B cell (primary cell): ENCODE data around the gene TIGD1. TPM values are rescaled to one million over a fixed set of nuclear protein-coding genes. Genes with fewer than 3 reads are reported as not detected.

Experiments
- ATAC-seq: fragments of 200-7000 bp; cut with Tn5 transposase; one replicate; pipeline ENCODE4 v1.10.0; 2021; ENCODE audit warnings: low read depth, mild to moderate bottlenecking, moderate number of reproducible peaks, moderate library complexity
- CTCF ChIA-PET: fragments of 350-600 bp; sonication (Branson Sonifier 250); formaldehyde crosslinking; loops from one replicate; lab custom pipeline; 2021; ENCODE audit warnings: antibody characterized with exemption, inconsistent platforms; lab: Charles Lee
- POLR2A ChIA-PET: fragments of 350-600 bp; sonication (Branson Sonifier 250); formaldehyde crosslinking; loops from one replicate; lab custom pipeline; 2021; ENCODE audit warnings: antibody characterized with exemption; lab: Charles Lee
- DNase-seq: peaks from one replicate; pipeline ENCODE4 v3.0.0; 2013
- H2AFZ ChIP-seq: 2 replicates; pipeline ENCODE4 v1.6.1; 2012; ENCODE audit warnings: mild to moderate bottlenecking, low read depth, low read length; ENCODE audit not compliant: insufficient read depth, poor library complexity, severe bottlenecking
- H3K27ac ChIP-seq, 2 donors: 1 replicate in 1 of 2; 2 replicates in 1 of 2; pipeline ENCODE4 v1.5.1; 2012 to 2013; ENCODE audit warnings: low read length in 2 of 2, mild to moderate bottlenecking in 2 of 2, moderate library complexity in 1 of 2
- H3K27me3 ChIP-seq, 4 experiments: fragments of 200-600 bp in 1 of 4; sonication (generic) in 1 of 4; replicated peaks in 1 of 4; 1 replicate in 2 of 4; 2 replicates in 2 of 4; pipeline versions ENCODE4 v1.6.1 to v1.7.0; 2013 to 2016; ENCODE audit warnings: low read length in 3 of 4, mild to moderate bottlenecking in 2 of 4, mixed read lengths in 1 of 4, moderate library complexity in 1 of 4; ENCODE audit not compliant: insufficient read depth in 4 of 4, control insufficient read depth in 3 of 4; ENCODE audit errors: control extremely low read depth in 1 of 4
- H3K36me3 ChIP-seq, 2 experiments: replicated peaks in 1 of 2; 1 replicate in 1 of 2; 2 replicates in 1 of 2; pipeline versions ENCODE4 v1.6.1 to v1.7.1; 2013; ENCODE audit warnings: low read length in 1 of 2; ENCODE audit not compliant: insufficient read depth in 2 of 2, control insufficient read depth in 1 of 2; ENCODE audit errors: control extremely low read depth in 1 of 2, extremely low read depth in 1 of 2
- H3K4me1 ChIP-seq, 2 donors: fragments of 200-600 bp in 1 of 2; sonication (generic) in 1 of 2; 1 replicate in 1 of 2; 2 replicates in 1 of 2; pipeline versions ENCODE4 v1.5.1 to v1.6.1; 2013 to 2017; ENCODE audit warnings: low read length in 2 of 2; ENCODE audit not compliant: control insufficient read depth in 2 of 2, insufficient read depth in 2 of 2
- H3K4me2 ChIP-seq: replicated peaks from 2 replicates; pipeline ENCODE3; 2012; ENCODE audit warnings: mild to moderate bottlenecking, low read depth, low read length; ENCODE audit not compliant: poor library complexity, severe bottlenecking
- H3K4me3 ChIP-seq, 5 experiments: fragments of 200-600 bp in 1 of 5; sonication (generic) in 1 of 5; 1 replicate in 3 of 5; 2 replicates in 2 of 5; pipeline versions ENCODE4 v1.5.1 to v1.7.0; 2011 to 2016; ENCODE audit warnings: low read length in 4 of 5, mild to moderate bottlenecking in 4 of 5, low read depth in 2 of 5, control low read depth in 1 of 5, moderate library complexity in 1 of 5; ENCODE audit not compliant: insufficient read depth in 1 of 5; ENCODE audit errors: control extremely low read depth in 1 of 5, extremely low read depth in 1 of 5
- H3K79me2 ChIP-seq: fragments of 200-600 bp; sonication (generic); one replicate; pipeline ENCODE4 v1.6.0; 2016; ENCODE audit warnings: low read length; ENCODE audit not compliant: control insufficient read depth, insufficient read depth
- H3K9ac ChIP-seq: fragments of 200-600 bp; sonication (generic); 2 replicates; pipeline ENCODE4 v1.6.1; 2017; ENCODE audit warnings: mild to moderate bottlenecking, low read length, moderate library complexity
- H3K9me3 ChIP-seq, 3 donors: one replicate each; pipeline versions ENCODE4 v1.6.1 to v1.7.1; 2013; ENCODE audit warnings: low read length in 2 of 3; ENCODE audit not compliant: control insufficient read depth in 2 of 3, insufficient read depth in 1 of 3; ENCODE audit errors: control extremely low read depth in 1 of 3
- H4K20me1 ChIP-seq: 2 replicates; pipeline ENCODE4 v1.6.0; 2012; ENCODE audit warnings: mild to moderate bottlenecking, low read length; ENCODE audit not compliant: insufficient read depth, control insufficient read depth, poor library complexity, severe bottlenecking
- H3K27ac Mint-ChIP-seq: one replicate; pipeline ENCODE4 v1.8.0; 2021; ENCODE audit warnings: mixed read lengths
- H3K27me3 Mint-ChIP-seq: one replicate; pipeline ENCODE4 v1.8.0; 2021; ENCODE audit warnings: mixed read lengths
- H3K4me1 Mint-ChIP-seq: one replicate; pipeline ENCODE4 v1.8.0; 2021; ENCODE audit warnings: mixed read lengths
- H3K4me3 Mint-ChIP-seq: one replicate; pipeline ENCODE4 v1.8.0; 2021; ENCODE audit warnings: mixed read lengths
- H3K9me3 Mint-ChIP-seq: one replicate; pipeline ENCODE4 v1.8.0; 2022; ENCODE audit warnings: mixed read lengths; ENCODE audit not compliant: insufficient read depth
- EZH2 ChIP-seq: IDR thresholded peaks from 2 replicates; pipeline ENCODE4 v1.6.1; 2012; ENCODE audit warnings: borderline replicate concordance, low read depth, mild to moderate bottlenecking, moderate library complexity, low read length; ENCODE audit not compliant: insufficient read depth, poor library complexity, severe bottlenecking
- WGBS: methylation state at CpG from one replicate; pipeline ENCODE4 v1.1.5; 2013; ENCODE audit warnings: missing lambda C conversion rate; ENCODE audit not compliant: insufficient coverage; 5-methylcytosine and 5-hydroxymethylcytosine counted together
- intact Hi-C: fragments of 100-400 bp; cut with micrococcal nuclease; formaldehyde crosslinking; loops from one replicate; pipeline ENCODE4 v1.10.0; 2022
- polyA plus RNA-seq: library from polyadenylated mRNA; depleted of rRNA; stranded (reverse); fragments of >200 nt; gene quantifications from 2 replicates; pipeline ENCODE4 v1.2.3, GENCODE V29; 2012
- total RNA-seq, 2 donors: library from RNA; stranded (reverse); fragments of 120-200 nt in 1 of 2; gene quantifications; 1 replicate in 1 of 2; 2 replicates in 1 of 2; pipeline versions ENCODE4 v1.2.3 to v1.2.4, GENCODE V29; 2013 to 2022
- TF ChIP-seq, protein P1 (sequence below): fragments of 200-600 bp; IDR thresholded peaks from one replicate; pipeline ENCODE4 v1.8.0; 2022; ENCODE audit warnings: antibody characterized with exemption, mild to moderate bottlenecking

The TIGD1 gene
- total and polyA plus RNA-seq, 2 donors (not counting 1 experiment from before 2014, with no cell fraction given), result 7.6 to 13.6 TPM

DNA sequence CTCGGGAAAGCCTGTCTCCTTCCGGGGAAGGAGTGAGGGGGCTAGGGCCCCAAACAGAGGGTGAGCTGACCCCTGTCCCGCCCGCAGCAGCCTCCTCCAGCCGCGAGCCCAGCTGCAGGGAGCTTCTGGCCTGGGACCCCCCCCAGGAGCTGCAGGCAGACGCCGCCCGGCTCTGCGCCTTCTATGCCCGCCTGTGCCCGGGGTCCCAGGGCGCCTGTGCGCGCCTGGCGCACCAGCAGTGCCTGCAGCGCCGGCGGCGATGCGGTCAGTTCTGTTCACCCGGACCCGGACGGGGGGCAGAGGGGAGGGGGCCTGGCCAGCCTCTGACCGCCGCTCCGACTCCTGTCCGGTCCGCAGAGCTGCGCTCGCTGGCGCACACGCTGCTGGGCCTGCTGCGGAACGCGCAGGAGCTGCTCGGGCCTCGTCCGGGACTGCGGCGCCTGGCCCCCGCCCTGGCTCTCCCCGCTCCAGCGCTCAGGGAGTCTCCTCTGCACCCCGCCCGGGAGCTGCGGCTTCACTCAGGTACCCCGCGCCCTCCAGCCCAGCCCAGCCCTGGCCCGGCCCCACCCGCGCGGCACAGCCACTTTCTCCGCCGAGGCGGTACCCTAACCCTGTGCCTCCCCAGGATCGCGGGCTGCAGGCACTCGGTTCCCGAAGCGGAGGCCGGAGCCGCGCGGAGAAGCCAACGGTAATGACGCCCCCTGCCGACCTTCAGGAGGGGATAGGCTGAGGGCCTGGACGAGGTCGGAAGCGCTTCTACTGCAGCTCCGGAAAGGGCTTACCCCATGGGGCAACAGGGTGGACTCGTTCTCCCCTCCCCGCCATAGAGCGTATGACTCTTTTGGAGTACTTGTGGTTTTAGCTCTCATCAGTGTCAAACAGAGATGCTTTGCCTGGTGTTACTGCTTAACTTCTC, 26.4 kb downstream of the TIGD1 start:
- Mint-ChIP-seq H3K9me3 (no peaks in the 10 kb centered on the region), H3K4me1 (peaks cover 17% of the 10 kb centered on the region), H3K4me3 (peak overlapping the region; percentile 71), H3K27ac (no peak overlapping the region), H3K27me3 (peaks cover 40% of the 10 kb centered on the region)
- ChIA-PET CTCF (interaction anchor here (1.0 to 1.4 kb wide), 3 partner anchors 13 to 77 kb away, joined by 3 to 4 read pairs (median 3); no protein-coding TSS in a partner anchor), POLR2A (no interaction called here)
- H3K9ac ChIP-seq, result no peak overlapping the region
- peak overlapping the region; percentile 85 for H3K4me2 ChIP-seq
- no peaks in the 10 kb centered on the region for H3K79me2 ChIP-seq
- intact Hi-C loops, result loop anchor here (5.0 kb wide), 1 partner anchor 617 kb away; no protein-coding TSS in a partner anchor
- WGBS, result 2% methylated on average over 74 of the region's 75 CpGs
- peak overlapping the region; percentile 58 for H2AFZ ChIP-seq
- H3K27me3 ChIP-seq, result peaks cover 0 to 50% (median 22%) of the 10 kb centered on the region in 4 experiments
- DNase-seq (peak; percentile 47), ATAC-seq (peak; percentile 28)
- no peak for TF ChIP-seq EZH2
- TF ChIP-seq, protein P1, sequence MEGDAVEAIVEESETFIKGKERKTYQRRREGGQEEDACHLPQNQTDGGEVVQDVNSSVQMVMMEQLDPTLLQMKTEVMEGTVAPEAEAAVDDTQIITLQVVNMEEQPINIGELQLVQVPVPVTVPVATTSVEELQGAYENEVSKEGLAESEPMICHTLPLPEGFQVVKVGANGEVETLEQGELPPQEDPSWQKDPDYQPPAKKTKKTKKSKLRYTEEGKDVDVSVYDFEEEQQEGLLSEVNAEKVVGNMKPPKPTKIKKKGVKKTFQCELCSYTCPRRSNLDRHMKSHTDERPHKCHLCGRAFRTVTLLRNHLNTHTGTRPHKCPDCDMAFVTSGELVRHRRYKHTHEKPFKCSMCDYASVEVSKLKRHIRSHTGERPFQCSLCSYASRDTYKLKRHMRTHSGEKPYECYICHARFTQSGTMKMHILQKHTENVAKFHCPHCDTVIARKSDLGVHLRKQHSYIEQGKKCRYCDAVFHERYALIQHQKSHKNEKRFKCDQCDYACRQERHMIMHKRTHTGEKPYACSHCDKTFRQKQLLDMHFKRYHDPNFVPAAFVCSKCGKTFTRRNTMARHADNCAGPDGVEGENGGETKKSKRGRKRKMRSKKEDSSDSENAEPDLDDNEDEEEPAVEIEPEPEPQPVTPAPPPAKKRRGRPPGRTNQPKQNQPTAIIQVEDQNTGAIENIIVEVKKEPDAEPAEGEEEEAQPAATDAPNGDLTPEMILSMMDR, result no peak
- H3K36me3 ChIP-seq, result no peaks in the 10 kb centered on the region
- peaks cover 0 to 16% (median 0%) of the 10 kb centered on the region in 3 donors for H3K9me3 ChIP-seq
- H4K20me1 ChIP-seq, result no peaks in the 10 kb centered on the region
- no peak overlapping the region for H3K27ac ChIP-seq
- peaks cover 30 to 32% of the 10 kb centered on the region in 2 donors for H3K4me1 ChIP-seq
- H3K4me3 ChIP-seq, result peak overlapping the region in 3 of 5 experiments; percentile 7 to 19 (median 9)

DNA sequence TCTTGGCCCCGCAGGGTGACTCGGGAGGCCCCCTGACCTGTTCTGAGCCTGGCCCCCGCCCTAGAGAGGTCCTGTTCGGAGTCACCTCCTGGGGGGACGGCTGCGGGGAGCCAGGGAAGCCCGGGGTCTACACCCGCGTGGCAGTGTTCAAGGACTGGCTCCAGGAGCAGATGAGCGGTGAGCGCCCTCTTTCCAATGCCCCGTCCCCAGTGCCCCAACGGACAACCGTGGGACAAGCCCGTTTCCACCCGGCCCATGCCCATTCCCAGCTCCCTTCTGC, 27.0 kb downstream of the TIGD1 start:
- no peaks in the 10 kb centered on the region for H3K79me2 ChIP-seq
- peaks cover 35% of the 10 kb centered on the region for H3K27me3 Mint-ChIP-seq
- peak overlapping the region; percentile 85 for H3K4me2 ChIP-seq
- intact Hi-C loops, result loop anchor here (5.0 kb wide), 1 partner anchor 616 kb away; no protein-coding TSS in a partner anchor
- H3K27ac Mint-ChIP-seq, result no peak overlapping the region
- WGBS, result 21% methylated on average over 16 of the region's 16 CpGs
- ChIA-PET CTCF (interaction anchor here (1.0 to 1.4 kb wide), 3 partner anchors 12 to 77 kb away, joined by 3 to 4 read pairs (median 3); no protein-coding TSS in a partner anchor), POLR2A (no interaction called here)
- no peak overlapping the region for H3K27ac ChIP-seq
- peaks cover 0 to 16% (median 0%) of the 10 kb centered on the region in 3 donors for H3K9me3 ChIP-seq
- H2AFZ ChIP-seq, result peak overlapping the region; percentile 58
- peak overlapping the region; percentile 71 for H3K4me3 Mint-ChIP-seq
- H3K9me3 Mint-ChIP-seq, result no peaks in the 10 kb centered on the region
- no peaks in the 10 kb centered on the region for H4K20me1 ChIP-seq
- no peak overlapping the region for H3K4me3 ChIP-seq
- peak; percentile 36 for DNase-seq
- H3K4me1 ChIP-seq, result peaks cover 30 to 32% of the 10 kb centered on the region in 2 donors
- H3K9ac ChIP-seq, result no peak overlapping the region
- no peak for ATAC-seq
- TF ChIP-seq, protein P1, result no peak
- TF ChIP-seq EZH2, result no peak
- peaks cover 0 to 50% (median 22%) of the 10 kb centered on the region in 4 experiments for H3K27me3 ChIP-seq
- peaks cover 17% of the 10 kb centered on the region for H3K4me1 Mint-ChIP-seq
- no peaks in the 10 kb centered on the region for H3K36me3 ChIP-seq
